GM18868 (cell line): ENCODE results near the gene WDR7.

ENCODE experiments used
- ATAC-seq: cut with Tn5 transposase; IDR thresholded peaks from one replicate; pipeline ENCODE4 v1.9.1; 2021; ENCODE audit warnings: mild to moderate bottlenecking, moderate library complexity; ENCODE audit not compliant: unreplicated experiment

WDR7 gene

GRCh38 chr18:56982766-56983165, 331.6 kb downstream of the WDR7 start:
- ATAC-seq = no peak

DNA sequence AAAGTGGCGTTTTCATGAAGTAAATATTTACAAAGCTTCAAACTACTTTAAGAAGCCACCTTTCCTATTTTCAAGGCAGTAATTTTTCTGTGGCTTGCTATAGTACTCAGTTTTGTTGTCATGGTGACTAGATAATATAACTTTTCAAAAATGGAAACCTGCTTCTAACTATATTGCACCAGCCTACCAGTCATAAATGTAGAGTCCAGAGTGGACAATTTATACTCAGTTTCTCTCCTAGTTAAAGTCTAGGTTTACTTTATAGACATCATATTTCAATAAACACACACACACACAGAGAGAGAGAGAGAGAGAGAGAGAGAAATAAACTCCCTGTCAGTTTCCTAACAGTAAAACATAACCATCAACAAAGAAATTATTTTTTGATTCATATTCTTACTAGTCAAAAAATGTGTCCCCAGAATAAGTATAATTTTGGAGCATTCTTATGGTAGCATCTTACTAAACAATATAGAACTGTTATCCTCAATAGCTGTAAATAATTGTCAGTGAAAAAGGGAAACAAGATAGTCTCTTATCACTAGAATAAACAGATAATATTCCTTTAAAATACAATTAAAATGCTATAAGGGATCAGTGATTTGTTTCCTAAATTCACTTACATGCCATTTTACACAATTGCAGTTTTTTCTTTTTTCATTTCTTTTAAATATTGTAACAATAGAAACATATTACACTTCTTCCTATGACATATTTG, 332.3 kb downstream of the WDR7 start:
- ATAC-seq = no peak

DNA sequence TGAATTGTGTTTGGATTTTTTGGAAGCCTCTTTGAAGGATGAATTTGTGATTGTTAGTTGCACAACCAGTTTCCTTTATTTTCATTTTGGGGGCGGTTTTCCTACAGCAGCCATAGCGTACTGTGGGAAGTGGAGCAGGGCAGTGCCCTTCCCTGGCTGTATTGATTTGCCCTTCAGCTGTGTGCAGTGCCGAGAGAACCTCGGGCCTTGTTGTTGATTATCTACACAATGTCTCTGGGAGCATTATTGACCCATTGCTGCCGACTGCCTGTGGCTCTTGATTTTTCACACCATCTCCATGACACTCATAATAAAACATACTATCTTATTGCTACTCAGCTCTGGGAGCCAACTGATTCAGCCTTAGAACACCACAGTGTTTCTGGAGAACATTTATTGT, 333.6 kb downstream of the WDR7 start:
- no peak for ATAC-seq

DNA sequence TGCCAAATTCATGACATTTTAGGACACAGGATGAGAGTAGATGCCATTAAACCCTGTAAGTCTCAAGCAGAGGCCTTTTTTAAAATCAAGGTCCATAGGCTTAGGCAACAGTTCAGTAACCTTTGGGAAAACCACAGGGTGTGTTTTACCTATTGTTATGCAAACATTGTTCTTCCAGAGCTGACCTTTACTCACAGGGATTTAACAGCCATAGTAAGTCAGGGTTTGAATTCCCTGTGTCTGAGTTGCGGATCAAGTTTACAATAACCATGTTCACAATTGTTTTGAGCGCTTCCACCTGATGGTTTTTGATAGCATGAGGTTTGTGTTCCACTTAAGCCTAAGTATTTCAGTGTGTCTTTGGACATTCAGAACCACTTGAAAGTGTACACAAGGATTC, 335.7 kb downstream of the WDR7 start:
- ATAC-seq = no peak

DNA sequence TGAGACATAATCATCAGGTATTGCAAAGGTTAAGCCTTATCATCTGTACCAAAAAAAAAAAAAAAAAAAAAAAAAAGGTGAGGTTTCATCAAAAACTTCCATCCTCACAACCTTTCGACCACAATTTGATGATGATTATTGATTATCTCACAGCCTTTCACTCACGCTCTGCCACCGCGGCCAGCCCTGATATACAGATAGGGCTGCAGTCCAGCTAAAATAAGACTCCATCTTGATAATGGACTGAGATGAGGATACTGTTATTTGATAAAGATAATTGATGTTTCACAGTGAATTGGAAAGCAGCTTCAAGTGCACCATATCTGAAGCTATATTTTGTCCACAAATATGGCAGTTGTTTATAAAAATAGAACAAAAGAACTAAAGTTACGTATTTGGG, 336.1 kb downstream of the WDR7 start:
- no peak for ATAC-seq

GRCh38 chr18:56988022-56988421, 336.9 kb downstream of the WDR7 start:
- ATAC-seq = no peak

DNA sequence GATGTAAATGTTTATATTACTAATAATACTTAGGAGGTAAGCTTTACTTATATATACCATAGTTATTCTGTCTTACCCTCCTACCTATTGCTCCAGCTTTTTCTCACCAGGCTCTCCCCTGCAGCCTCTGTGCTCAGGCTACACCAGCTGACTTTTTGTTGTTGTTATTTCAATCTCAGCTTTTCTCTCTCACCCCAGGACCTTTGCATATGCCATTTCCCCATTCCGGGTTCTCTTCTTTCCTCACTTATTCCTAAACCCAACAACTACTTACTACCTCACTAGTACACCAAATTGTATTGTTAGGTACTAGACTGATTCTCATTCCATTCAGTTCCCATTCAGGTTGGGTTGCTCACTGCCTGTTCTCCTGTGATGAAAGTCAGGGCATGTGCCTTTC, 339.5 kb downstream of the WDR7 start:
- no peak for ATAC-seq

DNA sequence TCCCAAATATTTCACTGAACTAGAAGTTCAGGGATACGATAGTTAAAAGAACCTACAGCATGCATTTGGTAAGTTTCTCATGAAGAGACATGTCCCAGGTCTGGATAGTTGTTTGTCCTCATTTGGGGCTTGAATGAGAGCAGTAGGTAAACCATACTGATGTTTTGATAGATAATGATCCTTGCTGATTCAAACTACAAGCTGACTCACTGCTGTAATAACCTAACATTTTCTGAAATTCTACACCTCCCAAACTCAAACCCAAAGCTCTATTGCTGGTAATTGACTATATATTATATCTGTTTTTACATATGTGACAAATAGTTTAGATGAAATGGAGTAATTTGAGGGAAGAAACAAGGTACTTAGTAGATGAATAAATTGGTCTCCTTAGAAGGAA, 341.6 kb downstream of the WDR7 start:
- no peak for ATAC-seq

DNA sequence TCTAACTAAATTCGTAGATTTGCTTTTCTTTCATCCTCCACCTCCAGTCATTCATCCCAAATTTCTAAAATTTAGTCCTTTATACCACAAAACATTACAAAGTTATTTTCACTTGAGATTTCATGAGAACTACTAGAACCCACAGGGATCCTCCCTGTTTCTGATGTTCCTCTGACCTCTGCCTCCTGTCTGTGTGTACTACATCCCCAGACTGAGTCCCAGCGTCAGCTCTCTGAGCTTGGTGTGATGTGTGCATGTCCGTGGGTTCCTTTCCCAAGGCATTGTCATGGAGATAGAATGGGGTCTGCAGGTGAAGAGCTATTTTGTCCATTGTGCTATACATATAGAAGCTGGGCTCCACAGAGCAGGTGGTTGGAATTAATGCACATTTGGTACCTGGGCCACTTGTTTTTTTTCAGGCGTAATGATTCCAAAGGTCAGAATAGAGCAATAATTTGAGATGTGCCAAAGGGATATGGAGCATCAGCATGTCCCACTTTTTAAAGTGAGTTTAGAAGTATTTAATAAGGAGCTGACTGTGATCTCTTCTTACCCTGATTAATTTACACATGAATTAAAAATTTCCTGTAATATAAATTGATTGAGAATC, 344.5 kb downstream of the WDR7 start:
- no peak for ATAC-seq

GRCh38 chr18:56997200-56997599, 346.0 kb downstream of the WDR7 start:
- peak; percentile 50 for ATAC-seq

GRCh38 chr18:56999823-57000222, 348.7 kb downstream of the WDR7 start:
- no peak for ATAC-seq

- no peak for ATAC-seq
These were observed 351.5 kb downstream of the WDR7 start for GRCh38 chr18:57002627-57003026.

DNA sequence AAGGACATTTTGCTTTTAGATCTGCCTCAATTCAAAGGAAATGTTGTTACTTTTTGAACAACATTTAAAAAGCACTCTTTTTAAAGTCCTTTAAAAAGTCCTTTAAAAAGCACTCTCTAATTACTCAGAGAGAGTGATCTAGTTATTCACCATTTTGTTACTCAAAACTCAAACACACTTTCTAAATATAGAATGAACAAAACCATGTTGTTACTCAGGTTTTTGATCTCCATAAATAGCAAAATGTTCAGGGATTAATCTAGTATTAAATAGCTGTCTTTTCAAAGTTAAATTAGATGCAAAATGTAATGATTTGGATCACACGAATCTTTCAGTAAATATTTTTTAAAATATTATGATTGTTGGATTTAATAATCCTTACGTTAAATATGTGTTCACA, 352.2 kb downstream of the WDR7 start:
- no peak for ATAC-seq

GRCh38 chr18:57004366-57005121, 353.4 kb downstream of the WDR7 start:
- peak; percentile 95 for ATAC-seq

DNA sequence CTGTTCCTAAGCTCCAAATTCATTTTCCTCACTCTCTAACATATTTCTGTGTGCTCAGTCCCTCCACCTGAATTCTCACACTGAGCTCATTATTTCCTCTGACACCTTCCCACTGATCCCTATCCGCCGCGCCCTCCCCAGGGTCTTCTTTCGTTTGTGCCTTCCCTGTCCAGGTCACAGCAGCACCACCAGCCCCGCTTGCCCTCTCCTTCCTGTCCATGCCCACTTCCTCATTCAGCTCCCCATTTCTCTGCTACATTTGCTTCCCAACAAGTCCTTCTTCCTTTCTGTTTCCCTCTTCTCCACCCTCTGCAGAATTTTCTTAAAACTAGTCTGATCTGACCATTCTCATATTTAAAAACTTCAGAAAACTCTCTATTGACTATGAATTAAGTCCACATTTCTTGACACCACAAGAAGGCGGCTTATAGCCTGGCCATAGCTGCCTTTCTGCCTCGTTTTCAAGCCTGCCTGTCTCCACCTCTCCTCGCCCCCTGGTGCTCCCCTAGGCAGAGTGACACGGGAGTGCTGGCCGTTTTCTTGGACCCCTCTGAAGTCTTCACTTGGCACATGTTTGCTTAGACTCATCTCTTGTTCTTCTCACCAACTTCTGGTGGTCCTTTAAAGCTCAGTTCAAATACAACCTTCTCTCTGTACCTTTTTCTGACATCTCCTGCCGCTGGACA, 357.0 kb downstream of the WDR7 start:
- no peak for ATAC-seq

DNA sequence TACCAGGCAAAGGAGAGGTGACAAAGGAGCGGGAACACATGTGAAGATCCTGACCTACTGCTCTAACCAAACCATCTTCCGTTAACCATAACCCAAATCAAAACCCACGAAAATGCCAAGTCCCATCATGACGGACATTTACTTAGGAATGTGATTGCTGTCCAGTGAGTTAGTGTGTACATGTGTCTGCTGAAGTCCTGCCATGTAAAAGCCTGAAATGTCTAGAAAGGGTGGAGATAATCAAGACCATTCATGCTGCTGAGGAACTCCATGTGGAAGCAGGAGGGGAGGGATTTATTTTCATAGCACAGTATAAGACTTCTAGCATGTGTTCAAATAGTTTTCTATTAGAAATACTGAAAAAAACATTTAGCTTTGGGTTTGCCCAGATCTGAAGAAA, 358.7 kb downstream of the WDR7 start:
- ATAC-seq = no peak

- no peak for ATAC-seq
These were observed 363.7 kb downstream of the WDR7 start for GRCh38 chr18:57014772-57015413.

DNA sequence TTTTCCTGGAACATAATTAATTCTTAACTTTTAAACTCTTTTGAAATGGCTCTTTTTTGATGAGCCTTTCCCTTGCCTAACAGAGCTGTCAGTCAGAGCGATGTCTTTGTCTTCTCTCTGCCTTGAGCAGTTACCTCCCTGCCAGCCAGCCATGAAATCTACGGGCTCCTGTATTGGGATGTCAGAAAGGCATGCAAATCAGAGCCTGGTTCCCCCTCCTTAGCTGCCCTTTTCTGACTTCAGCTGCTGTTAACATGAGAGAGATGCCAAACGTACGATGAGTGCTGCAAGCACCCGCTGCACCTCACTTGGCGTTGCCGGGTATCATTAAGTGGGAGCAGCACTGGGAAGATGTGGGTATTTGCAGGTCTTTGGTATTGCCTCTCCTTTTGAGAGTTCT, 364.3 kb downstream of the WDR7 start:
- no peak for ATAC-seq

DNA sequence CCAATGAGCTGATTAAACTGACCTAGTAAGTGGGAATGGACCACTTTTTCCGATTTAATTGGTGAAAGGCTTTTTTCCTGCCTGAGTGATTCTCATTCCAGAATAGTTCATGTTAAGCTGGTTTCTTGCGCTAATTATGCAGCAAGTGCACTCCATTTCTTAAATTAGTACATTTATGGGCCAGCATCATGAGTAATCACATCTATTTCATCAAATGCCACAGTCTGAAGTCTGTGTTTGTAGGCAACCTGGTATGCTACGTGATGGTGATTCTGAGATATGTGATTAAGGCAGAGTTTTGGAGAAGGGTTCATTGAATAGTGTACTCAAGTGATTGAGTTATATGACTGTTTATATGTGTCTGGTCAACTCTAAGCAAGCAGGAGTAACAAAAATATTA, 367.7 kb downstream of the WDR7 start:
- ATAC-seq = no peak

DNA sequence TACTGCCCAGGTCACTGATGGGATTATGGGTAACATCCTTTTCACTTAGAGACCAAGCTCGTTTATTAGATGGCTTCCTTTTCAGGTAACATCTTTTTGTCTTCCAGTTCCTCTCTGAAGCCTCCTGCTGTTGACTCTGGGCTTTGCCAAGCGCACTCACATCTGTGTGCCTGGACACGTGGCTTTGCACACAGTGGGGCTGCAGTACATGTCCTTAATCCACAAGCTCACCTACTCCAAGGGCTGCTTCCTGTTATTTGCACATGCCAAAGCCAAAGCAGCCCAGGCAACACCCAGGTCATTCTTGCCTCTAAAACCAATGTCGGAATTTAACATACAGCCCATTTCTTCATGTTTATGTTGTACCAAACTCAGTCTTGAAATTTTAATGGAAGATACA, 371.6 kb downstream of the WDR7 start:
- no peak for ATAC-seq

GRCh38 chr18:57023275-57023882, 372.2 kb downstream of the WDR7 start:
- peak; percentile 51 for ATAC-seq
